NCI-H1436 (cell line): ENCODE data around the gene DCTN3.

ENCODE experiments used
- DNase-seq: peaks from one replicate; lab custom pipeline; 2025; lab: John Stamatoyannopoulos, UW

Gene DCTN3

GRCh38 chr9:34590381-34591247, 29.7 kb downstream of the DCTN3 start:
- no peak for DNase-seq

- peak; percentile 38 for DNase-seq
These were observed 30.5 kb downstream of the DCTN3 start, which contains the start of gene CNTFR for GRCh38 chr9:34589636-34590380. CNTFR (minus strand) TSS chr9:34589724; CDS start chr9:34568981, 20,743 bp downstream.

GRCh38 chr9:34588671-34589635, 31.3 kb downstream of the DCTN3 start:
- DNase-seq = no peak

DNA sequence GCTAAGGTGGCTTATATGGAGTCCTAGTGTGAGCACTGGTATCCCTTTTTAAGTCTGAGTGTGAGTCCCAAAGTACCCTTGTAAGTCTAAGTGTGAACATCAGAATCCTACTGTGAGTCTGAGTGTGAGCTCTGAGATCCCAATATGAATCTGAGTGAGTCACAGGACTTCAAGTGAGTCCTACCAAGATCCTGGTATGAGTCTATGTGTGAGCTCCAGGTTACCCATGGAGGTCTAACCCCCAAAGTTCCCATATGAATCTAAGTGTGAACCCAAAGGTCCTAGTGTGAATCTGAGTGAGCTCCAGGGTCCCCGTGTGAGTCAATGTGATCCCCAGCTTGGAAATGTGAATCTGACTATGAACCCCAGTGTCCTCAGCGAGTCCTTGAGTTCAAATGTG, 33.0 kb downstream of the DCTN3 start:
- DNase-seq = no peak

DNA sequence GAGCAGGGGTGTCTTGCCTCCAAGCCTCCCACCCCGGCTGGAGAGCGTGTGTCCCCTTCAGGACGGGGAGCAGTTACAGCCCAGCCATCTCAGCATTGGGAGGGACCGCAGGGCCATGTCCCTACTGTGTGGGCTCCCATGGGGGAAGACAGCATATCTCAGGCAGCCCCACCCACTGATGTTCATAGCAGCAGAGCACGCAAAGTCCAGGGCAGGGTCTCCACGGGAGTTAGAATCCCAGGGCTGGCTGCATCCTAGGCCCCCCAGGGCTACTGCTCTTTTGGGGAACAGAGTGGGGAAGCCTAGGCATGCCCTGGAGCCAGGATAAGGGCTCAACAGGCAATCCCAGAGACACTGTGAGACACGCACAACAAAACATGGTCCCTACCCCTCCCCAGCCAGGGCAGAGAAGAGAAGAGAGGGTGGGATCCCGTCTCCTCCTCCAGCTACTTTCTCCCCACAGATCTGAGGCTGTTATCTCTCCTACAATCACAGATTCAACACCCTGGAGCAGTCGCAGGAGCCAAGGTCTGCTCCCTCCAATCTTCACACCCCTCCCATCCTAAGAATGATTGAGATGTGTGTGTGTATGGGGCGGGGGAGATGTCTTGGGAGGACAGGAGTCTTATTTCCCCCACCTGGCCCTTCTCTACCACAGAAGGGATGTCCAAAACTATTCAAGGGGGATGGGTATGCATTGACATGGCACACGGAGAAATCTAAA, 34.2 kb downstream of the DCTN3 start:
- DNase-seq = no peak

DNA sequence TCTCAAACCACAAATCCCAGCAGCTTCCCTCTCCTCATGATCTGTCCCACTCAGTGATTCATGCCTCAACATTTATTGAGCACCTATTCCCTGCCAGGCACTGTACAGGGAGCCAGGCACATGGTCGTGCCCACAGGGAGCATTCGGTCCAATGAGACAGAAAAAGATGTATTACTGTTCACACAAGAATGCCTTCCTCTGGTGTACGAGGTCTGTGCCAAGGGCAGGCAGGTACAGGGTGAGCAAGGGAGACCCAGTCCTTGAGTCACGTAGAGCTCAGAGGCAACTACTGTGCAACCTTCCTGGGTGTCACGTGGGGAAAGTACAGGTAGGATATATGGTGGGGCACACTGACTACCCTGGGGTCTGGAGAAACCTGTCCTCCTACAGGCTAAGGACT, 35.3 kb downstream of the DCTN3 start:
- DNase-seq = no peak

- DNase-seq = no peak
These were observed 37.5 kb downstream of the DCTN3 start for GRCh38 chr9:34582787-34583186.

- no peak for DNase-seq
These were observed 39.0 kb downstream of the DCTN3 start for GRCh38 chr9:34581318-34581717.

DNA sequence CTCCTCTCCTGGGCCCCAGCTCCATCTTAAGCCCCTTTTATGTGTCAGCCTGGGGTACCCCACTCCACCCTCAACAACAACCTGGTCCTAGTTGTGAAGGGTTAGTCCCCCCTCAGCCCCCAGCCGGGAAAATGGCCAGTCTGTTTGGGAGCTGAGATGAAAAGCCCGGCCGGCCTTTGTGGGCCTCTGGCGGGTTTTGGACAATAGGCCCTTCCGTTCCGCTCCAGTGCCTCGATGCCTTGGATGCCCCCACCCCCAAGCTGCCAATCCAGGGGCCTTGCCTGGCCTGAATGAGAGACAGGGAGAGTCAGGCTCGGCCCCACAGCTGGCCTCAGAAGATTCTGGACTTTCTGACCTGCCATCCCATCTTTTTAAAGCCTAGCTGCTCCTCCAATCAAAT, 39.9 kb downstream of the DCTN3 start:
- DNase-seq = no peak

DNA sequence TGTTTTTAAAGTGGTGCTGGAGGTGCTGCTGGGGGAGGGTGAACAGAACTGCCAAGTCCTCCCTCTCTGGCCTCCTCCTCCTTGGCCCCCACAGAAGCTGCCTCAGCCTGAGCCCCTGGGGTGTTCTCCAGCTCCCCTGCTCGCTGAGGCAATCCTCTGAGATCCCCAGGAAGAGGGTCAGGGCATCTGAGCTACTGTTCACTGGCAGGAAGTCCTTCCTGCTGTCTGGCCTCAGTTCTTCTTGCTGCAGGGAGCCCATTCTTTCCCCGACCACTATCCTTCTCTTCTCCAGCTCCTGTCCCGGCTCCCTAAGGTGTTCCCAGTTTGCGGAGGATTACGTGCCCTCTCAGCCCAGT, 40.5 kb downstream of the DCTN3 start:
- no peak for DNase-seq

DNA sequence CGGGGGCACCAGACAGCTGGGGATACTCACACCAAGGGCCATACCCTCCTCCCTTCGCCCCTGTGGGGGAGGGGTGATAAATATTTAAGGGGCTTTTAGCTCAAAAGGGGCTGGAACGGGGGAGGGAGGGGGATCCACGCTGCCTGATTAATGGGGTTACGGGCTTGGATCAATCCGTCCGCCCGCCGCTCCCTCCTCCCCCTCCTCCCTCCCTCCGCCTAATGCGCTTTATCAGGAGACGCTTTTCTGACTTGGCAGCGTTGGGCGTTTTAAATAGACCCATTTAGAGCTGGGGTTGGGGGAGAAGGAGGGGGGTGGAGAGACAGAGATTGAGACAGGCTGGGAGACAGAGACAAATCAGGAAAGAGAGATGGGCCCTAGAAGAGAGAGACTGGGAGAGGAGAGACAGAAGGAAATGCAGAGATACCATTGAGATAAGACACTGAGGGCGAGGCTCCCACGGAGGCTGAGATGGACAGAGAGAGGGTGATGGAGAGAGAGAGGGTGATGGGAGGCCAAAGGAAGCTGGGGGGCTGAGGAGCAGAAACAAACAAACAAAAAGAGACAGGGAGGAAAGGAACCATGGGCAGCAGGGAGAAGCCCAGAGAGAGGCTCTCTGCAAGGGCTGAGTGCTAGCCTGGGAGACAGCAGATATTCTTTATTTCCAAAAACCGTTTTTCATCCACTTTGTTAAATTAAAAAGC, 41.0 kb downstream of the DCTN3 start:
- DNase-seq = peak; percentile 17

DNA sequence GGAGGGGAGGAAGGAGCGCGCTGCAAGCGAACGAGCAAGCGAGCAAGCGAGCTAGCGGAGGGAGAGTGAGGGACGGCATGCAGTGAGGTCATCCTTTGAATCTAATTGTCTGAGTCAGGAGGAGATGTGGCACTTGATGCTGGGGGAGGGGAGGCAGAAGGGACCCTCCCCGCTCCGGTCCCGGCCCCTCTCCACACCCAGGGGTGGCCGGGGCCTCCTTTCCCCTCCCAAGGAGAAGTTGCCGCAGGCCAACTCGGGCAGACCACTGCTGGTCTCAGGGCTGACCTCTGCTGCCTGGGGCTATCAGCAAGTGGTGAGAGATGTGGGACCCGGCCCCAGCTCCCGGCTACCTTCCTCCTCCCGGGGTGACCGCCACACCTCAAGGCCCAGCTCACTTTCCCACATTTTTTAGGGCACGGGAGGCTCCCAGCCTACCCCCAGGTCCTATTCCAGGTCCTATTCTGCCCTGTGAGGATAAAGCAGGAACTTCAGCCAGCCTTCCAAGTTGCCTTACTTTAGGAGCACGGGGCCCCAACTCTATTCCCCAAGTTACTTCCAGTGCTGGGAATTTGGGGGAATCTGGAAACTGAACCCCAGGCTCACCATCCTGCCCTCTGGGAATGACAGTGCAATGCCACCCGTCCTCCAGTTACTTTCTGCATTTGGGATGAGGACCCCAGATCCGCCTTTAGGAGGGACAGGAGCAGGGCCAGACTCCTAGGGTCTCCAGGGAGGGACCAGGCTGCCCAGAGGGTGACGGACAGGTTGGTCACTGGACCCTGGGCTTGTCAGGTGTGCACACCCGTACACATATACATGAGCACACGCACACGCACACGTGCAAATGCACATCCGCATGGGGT, 41.8 kb downstream of the DCTN3 start:
- DNase-seq = peak; percentile 9

GRCh38 chr9:34577400-34578240, 42.7 kb downstream of the DCTN3 start:
- peak; percentile 8 for DNase-seq

DNA sequence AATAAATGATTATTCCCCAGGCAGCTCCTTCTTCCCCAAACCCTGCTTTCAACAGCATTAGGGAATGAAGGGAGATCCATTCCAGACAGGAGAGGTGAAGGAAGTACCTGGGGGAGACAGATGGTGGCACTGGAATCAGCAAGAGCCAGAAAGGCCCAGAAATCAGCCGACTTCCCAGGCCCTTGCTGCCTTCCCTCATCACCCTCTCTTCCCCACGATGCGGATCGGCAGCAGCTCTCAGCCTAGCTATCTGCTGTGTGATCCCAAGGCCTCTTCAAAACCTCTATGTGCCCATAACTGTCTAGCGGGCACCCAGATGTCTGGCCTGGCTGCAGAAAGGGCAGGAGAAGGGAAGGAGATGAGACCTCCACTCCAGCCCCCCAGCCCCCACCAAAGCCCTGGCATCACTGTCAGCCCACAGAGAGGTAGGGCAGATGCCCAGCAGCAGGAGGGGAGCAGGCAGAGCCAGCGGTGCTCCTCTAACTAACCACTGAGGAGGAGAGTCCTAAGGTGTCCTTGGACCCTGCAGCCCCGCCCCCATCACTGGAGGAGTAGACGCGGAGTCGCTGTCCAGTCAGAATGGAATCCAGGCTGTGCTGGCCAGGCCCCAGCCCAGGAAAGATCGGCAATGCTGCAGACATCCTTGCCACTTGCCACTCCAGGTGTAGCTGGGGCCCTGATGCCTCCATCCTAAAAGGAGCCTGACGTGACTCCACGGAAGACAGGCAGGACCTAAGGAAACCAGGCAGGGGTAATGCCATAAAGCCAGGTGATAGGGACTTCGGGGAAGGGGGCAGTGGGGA, 43.5 kb downstream of the DCTN3 start:
- DNase-seq = no peak

DNA sequence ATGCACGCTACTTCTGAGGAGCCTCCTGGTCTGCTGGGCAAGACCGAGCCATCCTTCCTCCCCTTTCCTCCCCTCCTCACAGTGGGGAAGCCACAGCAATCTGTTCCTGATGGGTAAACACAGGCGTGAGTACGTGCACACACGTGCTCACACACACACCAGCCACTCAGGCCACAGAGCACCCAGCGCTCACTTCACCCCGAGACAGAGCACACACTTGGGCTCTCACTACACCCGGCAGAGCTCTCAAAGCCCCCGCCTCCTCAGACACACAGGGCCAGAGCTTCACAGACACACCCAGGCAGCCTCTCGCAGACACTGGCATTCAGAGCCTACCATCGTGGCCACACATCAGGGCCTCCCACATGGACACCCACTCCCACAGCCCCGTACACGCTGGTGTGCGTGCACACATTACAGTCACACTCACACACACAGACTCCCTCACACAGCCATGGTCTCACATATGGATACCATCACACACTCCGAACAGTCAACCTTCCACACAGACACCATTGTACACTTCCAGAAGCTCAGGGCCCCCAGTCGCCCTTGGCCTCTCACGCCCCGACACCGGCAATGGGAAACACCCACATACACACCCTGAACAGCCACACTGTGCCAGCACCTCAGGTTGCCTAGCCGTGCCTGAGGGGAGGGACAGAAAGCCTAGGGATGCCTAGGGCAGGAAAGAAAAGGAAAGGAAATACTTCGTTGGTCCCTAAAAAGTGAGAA, 44.3 kb downstream of the DCTN3 start:
- no peak for DNase-seq

DNA sequence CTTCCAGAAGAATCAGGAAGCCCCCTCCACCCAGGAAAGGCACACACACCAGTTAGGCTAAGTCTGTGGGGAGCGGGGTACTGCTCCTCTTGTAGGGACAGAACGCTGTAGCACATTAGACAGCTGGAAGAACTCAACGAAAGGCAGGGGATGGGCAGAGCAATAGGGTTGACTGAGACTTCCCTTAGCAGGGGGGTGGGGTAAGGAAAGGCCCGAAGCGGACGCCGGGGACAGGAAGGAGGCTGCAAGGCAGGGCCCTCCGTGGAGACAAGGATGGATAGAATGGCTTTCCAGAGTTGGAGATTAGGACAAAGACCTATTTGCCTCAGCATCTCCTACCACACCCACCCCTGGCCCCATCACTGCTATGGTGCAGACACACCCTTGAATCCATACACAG, 45.1 kb downstream of the DCTN3 start:
- no peak for DNase-seq

DNA sequence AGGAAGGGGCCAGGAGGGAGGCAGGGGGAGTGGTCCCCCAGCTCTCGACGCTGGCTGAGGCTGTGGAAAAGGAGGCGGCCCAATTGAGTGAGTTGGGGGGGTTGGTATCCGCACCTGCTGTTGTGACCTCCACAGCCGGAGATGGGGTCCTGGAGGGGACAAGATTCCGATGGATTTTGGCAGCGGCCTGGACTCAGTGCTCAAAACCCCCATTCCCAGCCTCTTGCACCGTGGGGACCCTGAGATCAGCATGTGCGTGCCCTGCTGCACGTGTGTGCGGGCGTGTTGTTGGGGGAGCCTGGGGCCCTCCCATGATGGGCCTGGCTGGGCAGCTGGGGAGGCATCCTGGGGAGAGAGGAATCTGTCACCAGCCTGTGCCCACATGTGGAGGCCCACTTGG, 45.7 kb downstream of the DCTN3 start:
- no peak for DNase-seq
